HG03565 (cell line): ENCODE measurements around the gene TRIM62.
"Not testable (repeated sequence)": the region's sequence is repeated elsewhere in the genome, so short reads cannot be mapped to it uniquely, and the experiment has no call there.

Experiments used
- ATAC-seq: cut with Tn5 transposase; IDR thresholded peaks from one replicate; pipeline ENCODE4 v1.9.1; 2021; ENCODE audit warnings: mild to moderate bottlenecking, moderate library complexity; ENCODE audit not compliant: unreplicated experiment

The TRIM62 gene

DNA sequence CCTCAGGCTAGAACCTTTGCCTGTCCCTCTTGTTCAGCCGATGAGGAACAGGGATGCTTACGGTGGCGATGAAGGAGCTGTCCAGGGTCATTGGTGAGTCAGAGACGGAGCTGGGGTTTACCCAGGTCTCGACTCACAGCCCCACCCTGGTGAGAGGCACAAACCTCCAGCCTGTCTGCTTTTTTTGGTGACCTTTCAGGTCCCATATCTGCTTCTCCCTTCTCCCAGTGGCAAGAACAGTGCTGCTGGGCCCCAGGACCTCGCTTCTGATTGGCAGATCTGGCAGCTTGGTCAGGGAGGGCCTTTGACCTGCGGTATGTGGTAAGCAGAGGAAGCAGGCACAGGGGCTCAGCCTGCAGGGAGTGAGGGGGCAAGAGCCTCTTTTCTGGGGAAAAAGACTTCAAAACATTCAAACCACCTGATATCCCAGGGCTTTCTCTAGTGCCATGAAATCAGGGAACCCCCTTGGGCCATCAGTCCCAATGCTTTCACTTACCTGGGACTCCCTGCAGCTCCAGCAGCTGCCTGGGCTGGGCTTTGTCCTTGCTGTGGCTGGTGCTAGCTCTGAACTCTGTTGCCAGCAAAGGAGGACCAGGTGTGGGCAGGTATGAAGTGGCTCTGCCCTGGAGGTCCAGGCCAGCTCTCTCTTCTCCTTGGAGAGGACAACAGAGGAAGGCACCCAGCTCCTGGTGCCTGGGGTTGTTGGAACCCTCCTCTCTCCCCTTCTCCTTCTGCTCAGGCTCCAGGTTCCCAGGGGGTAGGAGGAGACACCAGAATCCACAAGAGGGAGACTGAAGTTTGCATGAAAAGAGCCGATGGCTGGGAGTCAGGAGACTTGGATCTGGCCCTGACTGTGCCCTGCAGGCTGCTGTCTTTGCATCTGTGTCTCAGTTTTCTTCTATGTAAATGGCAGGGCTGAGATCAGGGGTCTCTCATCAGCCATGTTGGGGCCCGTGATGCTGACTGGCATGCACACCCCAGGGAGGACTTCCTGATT lies 41.4 kb downstream of the TRIM62 start:
- ATAC-seq = no peak

DNA sequence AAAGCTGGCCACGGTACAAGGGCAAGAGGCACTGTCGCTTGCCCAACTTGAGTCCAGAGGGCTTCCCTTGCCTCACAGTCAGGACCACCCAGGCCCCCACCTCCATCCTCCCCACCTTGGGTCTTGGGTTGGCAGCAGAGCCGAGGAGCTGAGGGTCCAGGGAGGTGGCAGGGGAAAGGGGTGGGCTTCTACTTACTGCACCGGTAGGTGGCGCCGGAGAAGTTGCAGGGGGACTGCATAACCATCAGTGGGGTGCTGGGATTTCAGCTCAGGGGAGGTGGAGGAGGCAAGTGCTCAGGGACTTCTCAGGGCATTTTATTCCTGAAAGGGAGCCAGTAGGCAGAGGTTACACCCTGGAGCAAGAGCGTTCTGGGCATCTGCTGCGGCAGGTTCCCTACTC lies 44.0 kb downstream of the TRIM62 start:
- ATAC-seq = no peak

- not testable (repeated sequence) for ATAC-seq
Observed at GRCh38 chr1:33136041-33136440, 45.8 kb downstream of the TRIM62 start.

DNA sequence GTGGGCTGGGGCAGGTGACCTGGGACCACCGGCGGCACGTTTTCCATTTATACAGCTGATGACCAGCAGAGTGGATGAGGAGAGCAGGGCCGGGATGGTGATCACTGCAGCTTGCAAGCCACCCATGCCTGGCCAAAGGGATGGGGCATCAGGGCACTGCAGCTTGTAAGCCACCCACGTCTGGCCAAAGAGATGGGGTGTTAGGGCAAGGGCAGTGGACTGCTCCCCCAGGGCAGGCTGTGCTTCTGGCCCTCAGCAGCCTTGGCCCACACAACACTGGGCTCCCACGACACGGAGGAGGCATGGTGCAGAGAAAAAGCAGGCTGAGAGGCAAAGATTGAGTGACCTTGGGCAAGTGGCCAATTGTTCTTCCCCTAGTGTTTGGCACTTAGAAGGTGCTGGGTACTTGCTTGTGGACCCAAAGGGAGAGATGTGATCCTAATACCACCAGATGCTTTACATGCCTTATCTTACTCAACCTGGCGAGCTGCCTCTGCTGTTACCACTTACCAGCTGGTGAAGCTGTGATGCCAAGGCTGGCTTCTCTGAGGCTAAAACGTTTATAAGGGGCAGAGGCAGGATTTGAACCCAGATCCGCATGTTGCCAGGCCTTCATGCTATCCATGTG lies 48.3 kb downstream of the TRIM62 start:
- ATAC-seq = no peak

- no peak for ATAC-seq
Observed at GRCh38 chr1:33132549-33132948, 49.3 kb downstream of the TRIM62 start.

GRCh38 chr1:33131191-33131590 lies 50.7 kb downstream of the TRIM62 start:
- no peak for ATAC-seq

GRCh38 chr1:33130297-33130696 lies 51.5 kb downstream of the TRIM62 start:
- ATAC-seq = no peak

- no peak for ATAC-seq
Observed at GRCh38 chr1:33128781-33129180, 53.1 kb downstream of the TRIM62 start.

DNA sequence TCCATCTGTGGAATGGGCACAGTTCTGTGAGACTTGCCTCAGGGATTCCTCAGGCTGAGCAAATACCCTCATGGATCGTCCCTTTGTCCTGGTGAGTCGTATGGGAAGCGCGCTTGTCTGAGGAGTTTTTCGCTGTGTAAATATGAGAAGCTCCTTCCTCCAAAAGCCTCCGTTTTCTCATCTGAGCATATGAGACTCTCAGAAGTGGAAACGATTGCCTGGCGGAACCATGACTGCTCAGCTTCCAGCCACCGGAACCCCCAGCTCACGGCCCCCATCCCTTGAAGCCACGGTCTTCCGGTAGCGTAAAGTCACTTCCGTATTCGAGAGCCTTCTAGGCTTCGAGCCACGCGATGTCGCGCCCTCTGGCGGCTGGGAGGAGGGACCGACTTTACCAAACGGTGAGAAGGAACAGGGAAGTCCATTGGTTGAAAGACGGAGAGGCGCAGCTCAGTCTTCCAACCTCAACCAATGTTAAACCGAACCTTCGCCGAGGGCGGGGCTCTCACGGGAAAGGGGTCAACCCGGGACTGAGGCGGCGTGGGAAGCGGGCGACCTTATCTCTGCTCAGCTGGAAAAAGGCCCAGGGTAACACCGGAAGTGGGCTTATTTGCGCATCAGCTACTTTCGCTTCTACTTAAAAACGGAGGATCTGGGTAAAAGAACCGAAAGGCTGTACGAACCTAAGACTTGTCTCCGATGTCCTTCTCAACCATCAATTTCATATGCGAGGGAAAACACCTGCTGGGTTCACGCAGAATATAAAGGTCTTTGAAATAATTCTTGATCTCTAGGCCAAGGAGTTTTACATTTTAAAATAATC lies 54.6 kb downstream of the TRIM62 start:
- peak; percentile 92 for ATAC-seq

DNA sequence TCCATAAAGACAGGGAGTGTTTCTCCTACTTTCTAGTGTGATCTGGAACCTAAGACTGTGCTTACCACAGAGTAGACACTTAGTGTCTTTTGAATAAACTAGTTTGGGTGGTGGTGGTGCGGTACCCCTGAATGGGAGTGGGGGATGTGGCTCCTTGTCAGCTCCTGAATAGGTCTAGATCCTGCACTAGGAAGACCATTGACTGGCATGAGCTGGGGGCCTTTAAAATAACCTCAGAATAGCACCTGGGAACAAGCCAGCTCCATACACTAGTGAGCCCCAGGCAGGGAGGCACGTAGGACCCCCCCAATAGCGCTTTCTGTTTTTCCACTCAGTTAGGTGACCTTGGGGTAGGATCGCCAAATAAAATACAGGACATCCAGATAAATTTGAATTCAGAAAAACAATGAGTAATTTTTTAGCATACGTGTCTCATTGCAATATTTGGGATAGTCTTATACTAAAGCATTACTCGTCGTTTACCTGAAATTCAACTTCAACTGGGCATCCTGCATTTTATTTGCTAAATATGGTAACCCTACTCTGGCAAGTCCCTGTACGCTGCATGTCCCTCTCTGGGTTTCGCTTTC lies 55.3 kb downstream of the TRIM62 start:
- no peak for ATAC-seq

DNA sequence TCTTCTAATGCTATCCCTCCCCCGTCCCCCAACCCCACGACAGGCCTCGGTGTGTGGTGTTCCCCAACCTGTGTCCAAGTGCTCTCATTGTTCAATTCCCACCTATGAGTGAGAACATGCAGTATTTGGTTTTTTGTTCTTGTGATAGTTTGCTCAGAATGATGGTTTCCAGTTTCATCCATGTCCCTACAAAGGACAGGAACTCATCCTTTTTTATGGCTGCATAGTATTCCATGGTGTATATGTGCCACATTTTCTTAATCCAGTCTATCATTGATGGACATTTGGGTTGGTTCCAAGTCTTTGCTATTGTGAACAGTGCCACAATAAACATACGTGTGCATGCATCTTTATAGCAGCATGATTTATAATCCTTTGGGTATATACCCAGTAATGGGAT lies 57.2 kb downstream of the TRIM62 start:
- not testable (repeated sequence) for ATAC-seq

- ATAC-seq = no peak
Observed at GRCh38 chr1:33123266-33123665, 58.6 kb downstream of the TRIM62 start.

DNA sequence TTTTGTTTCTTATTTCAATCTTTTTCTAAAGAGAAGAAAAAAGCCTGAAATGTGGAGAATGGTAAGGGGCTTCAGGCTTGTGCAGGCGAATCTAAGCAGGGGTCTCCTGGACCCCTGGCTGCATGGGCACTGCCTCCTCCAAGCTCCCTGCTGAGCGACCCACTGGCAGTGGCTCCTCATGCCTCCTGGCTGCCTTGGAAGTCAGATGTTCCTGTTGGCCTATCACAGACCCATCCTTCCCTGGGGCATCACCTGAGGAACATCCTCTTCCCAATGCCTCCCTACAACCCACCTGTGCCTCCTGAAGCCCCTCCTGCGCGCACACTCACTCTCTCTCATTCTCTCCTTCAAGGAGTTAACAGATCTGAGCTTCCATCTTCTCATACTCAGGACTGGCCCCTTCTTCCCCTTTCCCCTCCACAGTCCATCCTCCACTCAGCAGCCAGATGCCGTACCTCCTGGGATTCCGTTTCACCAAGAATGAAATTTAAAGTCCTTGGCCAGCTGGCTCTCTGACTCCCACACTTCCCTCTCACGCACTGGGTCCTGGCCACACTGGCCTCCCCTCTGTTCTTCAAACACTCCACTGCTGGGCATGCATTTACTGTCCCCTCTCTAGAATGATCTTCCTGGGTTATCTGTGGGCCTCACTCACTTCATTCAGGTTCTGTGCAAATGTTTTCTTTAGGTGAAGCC lies 59.2 kb downstream of the TRIM62 start:
- ATAC-seq = no peak

DNA sequence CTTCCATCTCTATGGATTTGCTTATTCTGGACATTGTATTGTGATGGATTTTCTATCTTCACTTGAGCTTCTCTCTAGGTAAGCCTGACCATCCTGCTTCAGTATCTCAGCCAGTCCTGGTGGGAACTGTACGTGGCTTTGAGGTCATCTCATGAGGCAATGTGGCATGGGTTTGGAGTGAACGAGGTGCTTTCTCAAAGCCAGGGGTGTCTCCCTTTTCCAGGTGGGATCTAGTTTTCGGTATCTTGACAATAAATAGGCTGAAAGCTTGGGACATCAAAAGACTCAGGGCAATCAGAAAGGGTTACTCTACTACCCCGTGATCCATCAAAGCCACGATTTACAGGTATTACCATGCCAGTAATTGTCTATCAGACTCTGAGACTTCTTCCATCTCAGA lies 60.1 kb downstream of the TRIM62 start:
- ATAC-seq = no peak

- ATAC-seq = no peak
Observed at GRCh38 chr1:33120436-33121231, 61.2 kb downstream of the TRIM62 start.

DNA sequence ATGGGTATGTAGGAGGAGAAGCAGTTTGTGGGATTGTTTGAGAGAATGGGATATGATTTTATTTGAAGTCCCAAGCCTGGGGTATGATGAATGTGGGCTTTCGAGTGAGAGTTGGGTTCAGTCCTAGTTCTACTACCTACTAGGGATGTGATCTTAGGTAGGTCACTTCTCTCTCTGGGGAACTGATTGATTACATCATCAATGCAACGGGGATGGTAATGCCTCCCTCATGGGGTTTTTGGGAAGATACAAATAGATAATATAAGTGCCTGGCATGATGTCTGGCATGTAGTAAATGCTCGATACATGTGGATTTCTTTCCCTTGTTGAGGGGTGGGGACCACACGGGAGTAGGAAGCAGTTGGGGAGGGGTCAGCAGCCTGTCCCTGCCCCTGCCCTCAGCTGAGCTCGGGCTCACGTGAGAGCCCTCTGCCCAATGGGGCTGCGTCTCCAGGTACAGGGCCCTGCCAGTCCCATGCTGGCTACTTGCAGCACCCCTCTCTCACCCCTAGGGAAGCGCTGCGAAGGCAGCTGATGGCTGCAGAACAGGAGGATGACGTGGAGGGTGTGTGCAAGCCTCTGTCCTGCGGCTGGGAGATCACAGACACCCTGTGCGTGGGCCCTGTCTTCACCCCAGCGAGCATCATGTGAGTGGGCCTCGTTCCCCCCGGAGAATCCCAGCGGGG lies 62.2 kb downstream of the TRIM62 start:
- no peak for ATAC-seq

DNA sequence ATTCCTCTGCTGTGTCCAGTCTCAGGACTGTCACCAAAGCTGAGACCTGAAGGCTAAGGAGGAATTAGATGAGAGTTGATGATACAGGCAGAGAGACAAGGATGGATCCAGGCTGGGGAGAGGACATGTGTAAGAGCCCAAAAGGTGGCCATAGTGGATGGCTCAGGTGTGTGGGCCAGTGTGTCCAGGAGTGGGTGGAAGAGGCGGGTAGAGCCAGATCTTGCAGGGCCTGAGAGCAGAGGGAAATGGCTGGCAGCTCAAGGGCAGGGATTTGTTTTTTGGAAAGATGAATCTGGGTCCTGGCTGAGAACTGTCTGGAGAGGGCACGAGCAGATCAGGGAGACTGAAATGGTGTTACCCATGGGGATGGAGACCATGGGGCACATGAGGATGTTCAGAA lies 62.8 kb downstream of the TRIM62 start:
- no peak for ATAC-seq

GRCh38 chr1:33118274-33118673 lies 63.6 kb downstream of the TRIM62 start:
- no peak for ATAC-seq
